Lung microvascular endothelial cell (primary cell): ENCODE data around the gene CASQ2. TPM values are rescaled to one million over a fixed set of nuclear protein-coding genes. Genes with fewer than 3 reads are reported as not detected.

Source experiments
- DNase-seq, 2 donors: peaks; one replicate each; pipeline versions ENCODE4 v3.0.0 to v3.0.0-alpha.2; 2010; ENCODE audit warnings: low read depth in 2 of 2
- total RNA-seq: library from RNA; depleted of rRNA; stranded (reverse); fragments of >200 nt; gene quantifications from 2 replicates; pipeline ENCODE4 v1.2.1, GENCODE V29; 2014

The CASQ2 gene
- total RNA-seq, 1 donor from 2014 or later, result not detected

GRCh38 chr1:115729756-115730155 is 38.8 kb downstream of the CASQ2 start:
- DNase-seq, result no peak

- DNase-seq, result no peak
Observed at GRCh38 chr1:115728341-115728740, 40.2 kb downstream of the CASQ2 start.

- no peak for DNase-seq
Observed at GRCh38 chr1:115727706-115728249, 40.7 kb downstream of the CASQ2 start.

- no peak for DNase-seq
Observed at GRCh38 chr1:115726570-115726969, 41.9 kb downstream of the CASQ2 start.

GRCh38 chr1:115726161-115726560 is 42.4 kb downstream of the CASQ2 start:
- no peak for DNase-seq

GRCh38 chr1:115725600-115725999 is 42.9 kb downstream of the CASQ2 start:
- DNase-seq, result no peak

- no peak for DNase-seq
Observed at GRCh38 chr1:115723756-115724155, 44.8 kb downstream of the CASQ2 start.

- DNase-seq, result no peak
Observed at GRCh38 chr1:115722221-115722620, 46.3 kb downstream of the CASQ2 start.

GRCh38 chr1:115719285-115719684 is 49.2 kb downstream of the CASQ2 start:
- DNase-seq, result no peak

GRCh38 chr1:115718011-115718754 is 50.3 kb downstream of the CASQ2 start:
- DNase-seq, result no peak

GRCh38 chr1:115717541-115717940 is 51.0 kb downstream of the CASQ2 start:
- DNase-seq, result peak; percentile 23 to 41

GRCh38 chr1:115714572-115715141 is 53.9 kb downstream of the CASQ2 start:
- no peak for DNase-seq

GRCh38 chr1:115713906-115714305 is 54.6 kb downstream of the CASQ2 start:
- DNase-seq, result no peak

GRCh38 chr1:115712911-115713609 is 55.5 kb downstream of the CASQ2 start:
- no peak for DNase-seq

- DNase-seq, result no peak
Observed at GRCh38 chr1:115710859-115711624, 57.5 kb downstream of the CASQ2 start.

GRCh38 chr1:115706587-115707425 is 61.7 kb downstream of the CASQ2 start:
- peak; percentile 61 to 65 for DNase-seq

GRCh38 chr1:115705963-115706362 is 62.6 kb downstream of the CASQ2 start:
- DNase-seq, result no peak

GRCh38 chr1:115705085-115705951 is 63.2 kb downstream of the CASQ2 start:
- peak in 1 of 2 donors; percentile 8 for DNase-seq

GRCh38 chr1:115702959-115703358 is 65.6 kb downstream of the CASQ2 start:
- DNase-seq, result no peak

GRCh38 chr1:115701090-115701489 is 67.4 kb downstream of the CASQ2 start:
- no peak for DNase-seq
